T-helper 2 cell treated with Interferon-gamma antibody and Interleukin-4, amounts not matched to agents 100 ng/mL and 5 ng/mL, for 36 hours (primary cell): ENCODE measurements around the gene ACADS. TPM values are rescaled to one million over a fixed set of nuclear protein-coding genes. Genes with fewer than 3 reads are reported as not detected.

ENCODE experiments used
- intact Hi-C: fragments of 100-400 bp; cut with micrococcal nuclease; formaldehyde crosslinking; loops from one replicate; pipeline ENCODE4 v1.15.1; 2023
- total RNA-seq: library from RNA; stranded (reverse); gene quantifications from 2 replicates; pipeline ENCODE4 v1.2.3, GENCODE V29; 2022

ACADS gene
- total RNA-seq, 1 donor from 2014 or later = 17.6 TPM

GRCh38 chr12:120698665-120699064 lies 27.0 kb upstream of the ACADS start:
- intact Hi-C loops = no loop called here

- intact Hi-C loops = no loop called here
These were observed 26.1 kb upstream of the ACADS start for GRCh38 chr12:120699553-120699952.

GRCh38 chr12:120700886-120701285 lies 24.7 kb upstream of the ACADS start:
- intact Hi-C loops = no loop called here

GRCh38 chr12:120702637-120703036 lies 23.0 kb upstream of the ACADS start:
- intact Hi-C loops = no loop called here

GRCh38 chr12:120703311-120703942 lies 22.2 kb upstream of the ACADS start:
- intact Hi-C loops = no loop called here

- intact Hi-C loops = no loop called here
These were observed 20.0 kb upstream of the ACADS start for GRCh38 chr12:120705618-120706017.

- intact Hi-C loops = no loop called here
These were observed 19.6 kb upstream of the ACADS start for GRCh38 chr12:120706029-120706428.

- intact Hi-C loops = no loop called here
These were observed 17.0 kb upstream of the ACADS start for GRCh38 chr12:120708651-120709050.

GRCh38 chr12:120710031-120710804 lies 15.4 kb upstream of the ACADS start, which contains the start of gene UNC119B:
UNC119B (plus strand) TSS chr12:120710458; CDS start chr12:120710475, 17 bp downstream.
- intact Hi-C loops = loop anchor here (1.0 to 2.0 kb wide), 3 partner anchors 15 to 129 kb away; partner anchors contain the start of genes ACADS, MLEC and POP5

- intact Hi-C loops = loop anchor here (1.0 to 2.0 kb wide), 3 partner anchors 14 to 130 kb away; partner anchors contain the start of genes ACADS, MLEC and POP5
These were observed 14.8 kb upstream of the ACADS start for GRCh38 chr12:120710805-120711296.

GRCh38 chr12:120711411-120711810 lies 14.2 kb upstream of the ACADS start:
- intact Hi-C loops = loop anchor here (2.0 kb wide), 2 partner anchors 13 to 131 kb away; partner anchors contain the start of genes ACADS and POP5

- intact Hi-C loops = no loop called here
These were observed 13.0 kb upstream of the ACADS start for GRCh38 chr12:120712610-120713009.

GRCh38 chr12:120713861-120714482 lies 11.7 kb upstream of the ACADS start:
- intact Hi-C loops = loop anchor here (1.0 kb wide), 2 partner anchors 67 to 131 kb away; no protein-coding TSS in a partner anchor

GRCh38 chr12:120718055-120718454 lies 7.6 kb upstream of the ACADS start:
- intact Hi-C loops = no loop called here

GRCh38 chr12:120719072-120719471 lies 6.6 kb upstream of the ACADS start:
- intact Hi-C loops = no loop called here

- intact Hi-C loops = loop anchor here (10.0 kb wide), 1 partner anchor 245 kb away; no protein-coding TSS in a partner anchor
These were observed 6.0 kb upstream of the ACADS start for GRCh38 chr12:120719496-120720233.

- intact Hi-C loops = loop anchor here (10.0 kb wide), 1 partner anchor 244 kb away; no protein-coding TSS in a partner anchor
These were observed 5.2 kb upstream of the ACADS start for GRCh38 chr12:120720234-120720986.

GRCh38 chr12:120720987-120721801 lies 4.4 kb upstream of the ACADS start:
- intact Hi-C loops = loop anchor here (10.0 kb wide), 1 partner anchor 244 kb away; no protein-coding TSS in a partner anchor

- intact Hi-C loops = loop anchor here (10.0 kb wide), 1 partner anchor 243 kb away; no protein-coding TSS in a partner anchor
These were observed 3.8 kb upstream of the ACADS start for GRCh38 chr12:120721866-120722265.
